Raji (cell line): ENCODE data around the gene SETD1B.

ENCODE experiments used
- POLR2A ChIP-seq: IDR thresholded peaks from 2 replicates; pipeline ENCODE4 v1.6.1; 2011; ENCODE audit warnings: low read depth, low read length, control low read depth; ENCODE audit not compliant: insufficient read depth

SETD1B gene

GRCh38 chr12:121803861-121804416 is at the start of gene SETD1B:
Gene SETD1B, plus strand, starts transcription at chr12:121804009. Its CDS starts 729 bp downstream, at chr12:121804738.
- TF ChIP-seq POLR2A, result peak; percentile 65

GRCh38 chr12:121754836-121755235 is 49.0 kb upstream of the SETD1B start:
- no peak for TF ChIP-seq POLR2A

GRCh38 chr12:121755591-121755990 is 48.2 kb upstream of the SETD1B start:
- no peak for TF ChIP-seq POLR2A

DNA sequence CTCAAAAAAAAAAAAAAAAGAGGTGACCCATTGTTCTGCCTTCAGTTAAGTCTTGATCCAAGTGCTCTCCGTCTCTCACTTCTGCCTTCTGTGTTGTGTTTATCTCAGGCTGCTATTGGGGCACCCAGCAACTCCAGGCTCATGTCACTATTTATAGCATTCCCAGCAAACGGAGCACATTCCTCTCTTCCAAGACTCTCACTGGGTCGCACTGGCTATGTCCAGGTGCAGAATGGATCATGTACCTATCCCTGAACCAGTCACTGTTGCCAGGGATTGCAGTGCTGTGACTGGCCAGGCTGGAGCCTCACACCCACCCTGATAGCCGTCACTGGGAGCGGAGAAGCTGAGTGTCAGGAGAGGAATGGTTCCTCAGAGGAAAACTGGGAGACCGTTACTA is 41.5 kb upstream of the SETD1B start:
- TF ChIP-seq POLR2A, result no peak

DNA sequence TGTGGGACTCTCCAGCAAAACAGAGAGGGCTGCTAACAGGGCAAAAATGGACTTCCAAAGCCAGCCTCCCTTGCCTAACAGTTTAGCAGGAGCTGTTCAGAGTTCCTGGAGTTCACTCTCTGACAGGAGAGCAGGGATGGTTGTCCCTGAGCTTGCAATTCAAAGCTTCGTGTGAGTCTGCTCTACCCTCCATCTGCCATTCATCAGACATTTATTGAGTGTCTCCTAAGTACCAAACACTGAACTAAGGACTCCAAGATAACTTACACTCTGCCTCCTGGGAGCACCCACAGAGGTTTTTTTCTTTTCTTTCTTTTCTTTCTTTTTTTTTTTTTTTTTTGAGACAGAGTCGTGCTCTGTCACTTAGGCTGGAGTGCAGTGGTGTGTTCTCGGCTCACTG is 39.0 kb upstream of the SETD1B start:
- TF ChIP-seq POLR2A, result no peak

DNA sequence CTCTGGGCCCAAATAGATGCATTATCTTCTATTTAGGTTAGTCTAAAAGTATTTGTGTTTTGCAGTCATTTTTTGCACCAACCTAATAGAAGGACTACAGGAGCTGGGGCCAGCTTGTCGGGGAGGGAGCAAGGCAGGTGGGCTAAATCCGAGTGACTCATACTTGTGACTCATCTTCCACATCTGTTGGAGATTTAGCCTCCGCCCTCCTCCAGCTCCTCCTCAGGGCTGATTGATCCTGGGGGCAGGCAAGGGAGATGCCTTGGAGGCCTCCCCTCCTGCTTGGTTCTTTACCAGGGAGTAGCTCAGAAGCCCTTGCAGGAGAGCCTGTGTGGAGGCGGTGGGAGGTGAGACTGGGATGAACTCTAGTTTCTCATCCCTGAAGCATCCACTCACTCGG is 38.2 kb upstream of the SETD1B start:
- TF ChIP-seq POLR2A, result no peak

DNA sequence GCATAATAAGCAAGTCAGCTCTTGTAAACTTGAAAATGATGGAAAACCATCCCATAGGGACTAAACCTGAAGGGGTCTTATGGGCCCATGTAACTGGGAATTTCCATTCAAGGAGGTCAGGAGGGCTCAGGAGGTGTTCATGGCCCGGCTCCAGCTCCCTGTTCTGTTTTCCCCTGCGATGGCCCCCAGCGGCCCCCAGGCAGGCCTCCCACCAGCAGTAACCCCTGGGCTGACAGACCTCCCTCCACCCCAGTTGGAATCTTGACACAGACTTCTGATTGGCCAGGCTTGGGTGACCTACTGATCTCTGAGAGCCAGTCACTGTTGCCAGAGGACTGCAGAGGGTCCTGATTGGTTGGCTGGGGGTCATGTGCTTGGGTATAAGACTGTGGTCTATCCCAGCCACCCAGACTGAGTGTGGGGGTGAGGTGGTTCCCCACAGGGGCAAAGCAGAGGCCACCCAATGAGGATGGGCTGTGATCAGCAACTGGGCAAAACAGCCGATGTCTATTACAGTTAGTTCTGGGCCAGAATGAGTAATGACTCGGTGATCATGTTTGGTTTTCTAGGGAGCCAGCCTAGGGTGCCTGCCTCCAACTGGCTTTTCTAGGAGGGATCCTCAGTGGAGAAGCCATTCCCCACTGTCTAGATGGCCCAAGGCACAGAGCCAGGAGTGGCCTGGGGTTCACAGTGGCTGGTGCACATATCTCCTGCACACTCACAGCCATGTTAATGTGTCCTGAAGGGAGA is 37.3 kb upstream of the SETD1B start:
- TF ChIP-seq POLR2A, result no peak

DNA sequence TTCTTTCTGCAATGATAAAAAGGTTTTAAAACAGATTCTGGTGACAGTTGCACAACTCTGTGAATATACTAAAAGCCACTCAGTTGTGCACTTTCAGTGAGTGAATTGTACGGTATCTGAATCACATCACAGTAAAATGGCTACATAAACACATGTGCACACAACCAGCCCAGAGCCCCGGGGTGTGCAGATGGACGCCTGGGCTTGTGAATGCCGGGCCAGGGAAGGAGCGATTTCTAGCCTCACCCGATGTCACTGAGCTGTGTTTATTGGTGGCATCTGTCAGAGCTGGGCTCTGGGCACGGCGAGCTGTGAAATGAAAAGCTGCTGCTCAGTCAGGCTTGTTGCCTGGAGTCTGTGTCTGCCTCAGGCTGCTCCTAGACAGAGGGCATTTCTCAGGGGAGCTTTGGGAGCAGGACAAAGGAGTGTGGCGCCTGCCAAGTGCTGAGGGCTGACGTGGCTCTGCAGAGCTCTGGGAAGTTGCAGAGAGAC is 36.2 kb upstream of the SETD1B start:
- no peak for TF ChIP-seq POLR2A

GRCh38 chr12:121769297-121769830 is 34.4 kb upstream of the SETD1B start:
- TF ChIP-seq POLR2A, result no peak

GRCh38 chr12:121769831-121770301 is 33.9 kb upstream of the SETD1B start:
- TF ChIP-seq POLR2A, result no peak

DNA sequence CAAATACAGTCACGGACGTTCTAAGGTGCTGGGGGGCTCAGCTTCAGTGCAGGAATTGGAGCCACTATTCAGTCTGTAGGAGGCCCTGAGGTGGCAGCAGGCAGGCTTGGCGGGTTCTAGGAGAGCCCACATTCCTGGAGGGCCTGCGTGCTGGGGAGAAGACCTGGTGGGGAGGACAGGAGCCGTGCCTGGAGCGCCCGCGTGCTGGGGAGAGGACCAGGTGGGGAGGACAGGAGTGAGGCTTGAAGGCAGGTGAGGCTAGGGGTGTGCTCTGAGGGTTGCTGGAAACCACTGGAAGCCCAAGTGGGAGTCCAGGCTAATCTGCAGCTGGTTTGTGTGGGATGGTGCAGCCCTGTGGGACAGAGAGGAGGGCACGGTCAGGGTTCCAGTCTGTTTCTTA is 33.4 kb upstream of the SETD1B start:
- no peak for TF ChIP-seq POLR2A

DNA sequence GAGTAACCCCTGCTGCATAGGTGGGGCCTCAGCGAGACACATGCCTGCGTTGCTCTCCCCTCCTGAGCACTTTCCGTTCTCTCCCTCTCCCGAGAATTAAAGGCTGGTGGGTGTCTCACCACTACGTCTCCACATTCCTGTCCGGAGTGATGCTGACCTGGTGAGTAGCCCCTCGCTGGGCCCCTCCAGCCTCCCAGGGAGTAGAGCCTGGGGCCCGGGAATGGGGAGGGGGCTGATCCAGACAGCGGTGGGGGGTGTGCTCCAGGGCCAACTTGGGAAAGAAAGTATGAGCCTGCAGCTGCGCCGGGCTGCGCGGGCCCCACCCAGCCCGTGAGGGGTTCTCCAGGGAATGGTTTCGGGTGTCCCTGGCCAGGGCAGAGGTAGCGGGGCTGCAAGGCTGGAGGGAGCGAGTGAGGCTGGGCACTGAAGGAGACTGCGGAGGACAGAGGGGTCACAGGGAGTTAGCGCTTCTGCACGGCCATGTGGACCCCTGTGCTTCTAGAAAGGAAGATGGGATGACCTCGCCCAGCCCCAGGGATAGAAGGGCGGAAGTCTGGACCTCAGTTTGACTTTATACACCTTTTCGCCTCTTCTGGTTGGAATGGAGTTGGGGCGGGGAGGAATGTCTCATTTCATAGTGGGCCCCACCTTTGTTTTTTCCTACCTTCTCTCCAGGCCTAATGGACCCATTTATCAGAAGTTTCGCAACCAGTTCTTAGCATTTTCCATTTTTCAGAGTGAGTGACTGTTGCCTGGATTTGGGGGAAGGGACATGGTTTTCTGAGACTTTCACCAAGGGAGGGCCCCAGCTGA is 32.8 kb upstream of the SETD1B start:
- TF ChIP-seq POLR2A, result no peak

GRCh38 chr12:121773011-121773777 is 30.6 kb upstream of the SETD1B start:
- TF ChIP-seq POLR2A, result no peak

GRCh38 chr12:121774968-121775474 is 28.8 kb upstream of the SETD1B start:
- no peak for TF ChIP-seq POLR2A
